CD14-positive monocyte (primary cell): ENCODE measurements around the gene TMEM87B. TPM values are rescaled to one million over a fixed set of nuclear protein-coding genes. Genes with fewer than 3 reads are reported as not detected.

Source experiments
- DNase-seq, 3 donors: peaks; one replicate each; pipeline ENCODE4 v3.0.0-alpha.2; 2011 to 2022
- H2AFZ ChIP-seq: 2 replicates; pipeline ENCODE4 v1.6.0; 2012; ENCODE audit warnings: mild to moderate bottlenecking, low read depth, low read length, inconsistent platforms; ENCODE audit not compliant: insufficient read depth, poor library complexity, severe bottlenecking
- H3K27ac ChIP-seq, 2 donors: 1 replicate in 1 of 2; 2 replicates in 1 of 2; pipeline ENCODE4 v1.5.1; 2012 to 2013; ENCODE audit warnings: low read length in 2 of 2, control low read depth in 1 of 2, inconsistent platforms in 1 of 2, low read depth in 1 of 2, mild to moderate bottlenecking in 1 of 2
- H3K27me3 ChIP-seq, 2 donors: one replicate each; pipeline versions ENCODE4 v1.6.0 to v1.6.1; 2011 to 2013; ENCODE audit warnings: low read length in 2 of 2; ENCODE audit not compliant: control insufficient read depth in 2 of 2, insufficient read depth in 2 of 2
- H3K36me3 ChIP-seq, 2 donors: replicated peaks in 1 of 2; 1 replicate in 1 of 2; 2 replicates in 1 of 2; pipeline versions ENCODE4 v1.5.1 to v1.6.1; 2012 to 2013; ENCODE audit warnings: low read length in 2 of 2, control low read depth in 1 of 2, inconsistent platforms in 1 of 2, mild to moderate bottlenecking in 1 of 2; ENCODE audit not compliant: insufficient read depth in 2 of 2, control insufficient read depth in 1 of 2
- H3K4me1 ChIP-seq, 2 donors: 1 replicate in 1 of 2; 2 replicates in 1 of 2; pipeline versions ENCODE4 v1.5.1 to v1.6.1; 2012 to 2013; ENCODE audit warnings: low read length in 2 of 2, control low read depth in 1 of 2, inconsistent platforms in 1 of 2, mild to moderate bottlenecking in 1 of 2, moderate library complexity in 1 of 2; ENCODE audit not compliant: insufficient read depth in 2 of 2, control insufficient read depth in 1 of 2
- H3K4me2 ChIP-seq: replicated peaks from 2 replicates; pipeline ENCODE3; 2012; ENCODE audit warnings: low read length, moderate library complexity, mild to moderate bottlenecking; ENCODE audit not compliant: poor library complexity, severe bottlenecking; ENCODE audit errors: extremely low read depth
- H3K4me3 ChIP-seq, 3 experiments: fragments of 200-600 bp in 1 of 3; sonication (generic) in 1 of 3; replicated peaks in 1 of 3; 1 replicate in 2 of 3; 2 replicates in 1 of 3; pipeline ENCODE4 v1.5.1; 2011 to 2013; ENCODE audit warnings: low read length in 3 of 3, mild to moderate bottlenecking in 3 of 3, control low read depth in 2 of 3, low read depth in 2 of 3, inconsistent platforms in 1 of 3, moderate library complexity in 1 of 3
- H3K79me2 ChIP-seq: 2 replicates; pipeline ENCODE4 v1.6.0; 2012; ENCODE audit warnings: mild to moderate bottlenecking, control low read depth, inconsistent platforms, low read length, moderate library complexity; ENCODE audit not compliant: insufficient read depth
- H3K9ac ChIP-seq: 2 replicates; pipeline ENCODE4 v1.6.0; 2017; ENCODE audit warnings: low read length, mild to moderate bottlenecking; ENCODE audit not compliant: insufficient read depth, poor library complexity, severe bottlenecking
- H3K9me3 ChIP-seq, 2 donors: replicated peaks in 1 of 2; 1 replicate in 1 of 2; 2 replicates in 1 of 2; pipeline versions ENCODE4 v1.5.1 to v1.6.1; 2012 to 2013; ENCODE audit warnings: low read length in 2 of 2, control low read depth in 1 of 2; ENCODE audit not compliant: control insufficient read depth in 1 of 2, insufficient read depth in 1 of 2
- H4K20me1 ChIP-seq: 2 replicates; pipeline ENCODE4 v1.6.0; 2012; ENCODE audit warnings: mild to moderate bottlenecking, low read length, control low read depth, moderate library complexity; ENCODE audit not compliant: insufficient read depth
- H3K27ac Mint-ChIP-seq, 7 donors: one replicate each; pipeline ENCODE4 v1.8.0; 2020; ENCODE audit warnings: mild to moderate bottlenecking in 7 of 7, mixed read lengths in 7 of 7, moderate library complexity in 6 of 7, inconsistent platforms in 2 of 7
- H3K27me3 Mint-ChIP-seq, 3 donors: one replicate each; pipeline ENCODE4 v1.8.0; 2021 to 2022; ENCODE audit warnings: low read depth in 3 of 3, mild to moderate bottlenecking in 3 of 3, mixed read lengths in 3 of 3, moderate library complexity in 3 of 3, inconsistent platforms in 1 of 3
- H3K36me3 Mint-ChIP-seq, 2 donors: one replicate each; pipeline ENCODE4 v1.8.0; 2020; ENCODE audit warnings: mixed read lengths in 2 of 2, inconsistent platforms in 1 of 2, mild to moderate bottlenecking in 1 of 2
- H3K4me1 Mint-ChIP-seq: one replicate; pipeline ENCODE4 v1.8.0; 2020; ENCODE audit warnings: mild to moderate bottlenecking, mixed read lengths
- H3K4me3 Mint-ChIP-seq, 2 donors: one replicate each; pipeline ENCODE4 v1.8.0; 2020; ENCODE audit warnings: mild to moderate bottlenecking in 2 of 2, mixed read lengths in 2 of 2, moderate library complexity in 1 of 2
- H3K9me3 Mint-ChIP-seq, 7 donors: one replicate each; pipeline ENCODE4 v1.8.0; 2020 to 2022; ENCODE audit warnings: mixed read lengths in 7 of 7, mild to moderate bottlenecking in 6 of 7, moderate library complexity in 6 of 7, inconsistent platforms in 2 of 7
- CTCF ChIP-seq: fragments of 200-600 bp; IDR thresholded peaks from one replicate; pipeline ENCODE4 v1.8.0; 2022; ENCODE audit warnings: antibody characterized with exemption, mild to moderate bottlenecking
- WGBS: methylation state at CpG from one replicate; pipeline ENCODE4 v1.1.5; 2013; ENCODE audit warnings: missing lambda C conversion rate; ENCODE audit not compliant: insufficient coverage; 5-methylcytosine and 5-hydroxymethylcytosine counted together
- intact Hi-C, 2 donors: fragments of 100-400 bp; cut with micrococcal nuclease; formaldehyde crosslinking; loops; one replicate each; pipeline versions ENCODE4 v1.15.0 to v1.15.1; 2023
- polyA plus RNA-seq, 3 donors: library from polyadenylated mRNA; depleted of rRNA in 1 of 3; unstranded in 2 of 3; stranded (reverse) in 1 of 3; fragments of 300-500 nt in 2 of 3; fragments of >200 nt in 1 of 3; fragmentation: Illumina TruSeq in 2 of 3; gene quantifications; 1 replicate in 2 of 3; 2 replicates in 1 of 3; pipeline ENCODE4 v1.2.3, GENCODE V29; 2012 to 2021

The TMEM87B gene
- polyA plus RNA-seq, 3 donors: 9.1 to 13.4 (median 11.4) TPM

- H3K9ac ChIP-seq: no peak overlapping the region
- H3K27ac Mint-ChIP-seq: no peak overlapping the region
- TF ChIP-seq CTCF: no peak
- H3K36me3 Mint-ChIP-seq: peaks cover 53 to 61% of the 10 kb centered on the region in 2 donors
- intact Hi-C loops: loop anchor here (5.0 to 10.0 kb wide), 4 partner anchors 195 to 523 kb away; partner anchors contain the start of genes CHCHD5 (in 1 of the 2), RGPD8 (in 1 of the 2), ZC3H6 (in 1 of the 2) and ZC3H8 (in 1 of the 2)
- H3K27me3 ChIP-seq: no peaks in the 10 kb centered on the region
- H2AFZ ChIP-seq: no peak overlapping the region
- H3K4me1 Mint-ChIP-seq: peaks cover 31% of the 10 kb centered on the region
- H3K4me1 ChIP-seq: peaks cover 12 to 23% of the 10 kb centered on the region in 2 donors
- H3K9me3 Mint-ChIP-seq: peaks cover 0 to 2% (median 0%) of the 10 kb centered on the region in 7 donors
- H4K20me1 ChIP-seq: peaks cover 60% of the 10 kb centered on the region
- peaks cover 39 to 55% of the 10 kb centered on the region in 2 donors for H3K36me3 ChIP-seq
- 100% methylated on average over 1 of the region's 2 CpGs for WGBS
- peaks cover 0 to 4% (median 0%) of the 10 kb centered on the region in 3 donors for H3K27me3 Mint-ChIP-seq
- peaks cover 35% of the 10 kb centered on the region for H3K79me2 ChIP-seq
- no peak overlapping the region for H3K4me3 Mint-ChIP-seq
- DNase-seq: no peak
- H3K4me2 ChIP-seq: no peak overlapping the region
- no peaks in the 10 kb centered on the region for H3K9me3 ChIP-seq
- H3K4me3 ChIP-seq: no peak overlapping the region
- no peak overlapping the region for H3K27ac ChIP-seq
Observed at GRCh38 chr2:112059671-112060070, 4.6 kb downstream of the TMEM87B start.

- Histone ChIP-seq H2AFZ (no peak overlapping the region), H3K4me1 (peaks cover 10 to 11% of the 10 kb centered on the region in 2 donors), H3K27me3 (no peaks in the 10 kb centered on the region), H4K20me1 (peaks cover 69% of the 10 kb centered on the region), H3K4me3 (no peak overlapping the region), H3K9me3 (no peaks in the 10 kb centered on the region), H3K79me2 (peaks cover 27% of the 10 kb centered on the region), H3K27ac (no peak overlapping the region), H3K4me2 (no peak overlapping the region), H3K36me3 (peaks cover 50 to 71% of the 10 kb centered on the region in 2 donors), H3K9ac (no peak overlapping the region)
- no peak for TF ChIP-seq CTCF
- H3K9me3 Mint-ChIP-seq: peaks cover 0 to 2% (median 0%) of the 10 kb centered on the region in 7 donors
- peaks cover 27% of the 10 kb centered on the region for H3K4me1 Mint-ChIP-seq
- H3K27me3 Mint-ChIP-seq: peaks cover 0 to 3% (median 0%) of the 10 kb centered on the region in 3 donors
- peaks cover 63 to 76% of the 10 kb centered on the region in 2 donors for H3K36me3 Mint-ChIP-seq
- no CpG with 5 or more reads among the region's 1 CpG for WGBS
- H3K4me3 Mint-ChIP-seq: no peak overlapping the region
- no peak for DNase-seq
- intact Hi-C loops: no loop called here
- H3K27ac Mint-ChIP-seq: no peak overlapping the region
Observed at GRCh38 chr2:112061299-112061698, 6.2 kb downstream of the TMEM87B start.
